Measurements from ENCODE around the gene CDKN2AIP. TPM values are rescaled to one million over a fixed set of nuclear protein-coding genes. Genes with fewer than 3 reads are reported as not detected.

Gene CDKN2AIP
- total and polyA plus RNA-seq, 7 donors = 12.9 to 35.0 (median 17.7) TPM

- DNase-seq = peak; percentile 32
- Histone ChIP-seq H3K36me3 (no peaks in the 10 kb centered on the region), H3K27me3 (no peaks in the 10 kb centered on the region), H3K4me3 (no peak overlapping the region), H3K4me1 (peaks cover 0 to 8% (median 0%) of the 10 kb centered on the region in 4 donors), H3K27ac (no peak overlapping the region), H3K9me3 (no peaks in the 10 kb centered on the region)
- TF ChIP-seq POLR2AphosphoS5 (IDR thresholded peaks at IDR 0.05) (no peak), EP300 (IDR thresholded peaks at IDR 0.05) (no peak), POLR2A (IDR thresholded peaks at IDR 0.05) (no peak), CTCF (IDR thresholded peaks at IDR 0.05) (no peak)
- 87 to 90% methylated on average over 9 of the region's 9 CpGs for WGBS, 2 donors
- intact Hi-C loops (cut with DNase I) = loop anchor here (10.0 kb wide), 1 partner anchor 485 kb away; no protein-coding TSS in a partner anchor
Measured at GRCh38 chr4:183409934-183410333, 34.5 kb upstream of the CDKN2AIP start.

GRCh38 chr4:183411291-183411861, 33.1 kb upstream of the CDKN2AIP start:
- Histone ChIP-seq H3K36me3 (no peaks in the 10 kb centered on the region), H3K27ac (peak overlapping the region in 2 of 4 donors; percentile 8 to 59), H3K27me3 (no peaks in the 10 kb centered on the region), H3K4me1 (peaks cover 0 to 8% (median 0%) of the 10 kb centered on the region in 4 donors), H3K9me3 (no peaks in the 10 kb centered on the region), H3K4me3 (no peak overlapping the region)
- intact Hi-C loops (cut with DNase I) = no loop called here
- peak; percentile 57 for DNase-seq
- 65 to 68% methylated on average over 11 of the region's 11 CpGs for WGBS, 2 donors
- TF ChIP-seq POLR2AphosphoS5 (IDR thresholded peaks at IDR 0.05) (peak in 2 of 4 donors; percentile 8 to 40), POLR2A (IDR thresholded peaks at IDR 0.05) (no peak)

GRCh38 chr4:183412821-183413220, 31.6 kb upstream of the CDKN2AIP start:
- Histone ChIP-seq H3K36me3 (no peaks in the 10 kb centered on the region), H3K27me3 (no peaks in the 10 kb centered on the region), H3K4me3 (no peak overlapping the region), H3K4me1 (no peaks in the 10 kb centered on the region), H3K9me3 (no peaks in the 10 kb centered on the region), H3K27ac (no peak overlapping the region)
- no peak for TF ChIP-seq POLR2AphosphoS5 (IDR thresholded peaks at IDR 0.05)
- TF ChIP-seq EP300 (IDR thresholded peaks at IDR 0.05) = no peak
- TF ChIP-seq POLR2A (IDR thresholded peaks at IDR 0.05) = no peak
- no peak for TF ChIP-seq CTCF (IDR thresholded peaks at IDR 0.05)
- DNase-seq = no peak
- intact Hi-C loops (cut with DNase I) = no loop called here
- WGBS, 2 donors = 86 to 89% methylated on average over 11 of the region's 11 CpGs

GRCh38 chr4:183413234-183414200, 30.9 kb upstream of the CDKN2AIP start:
- H3K36me3 ChIP-seq = no peaks in the 10 kb centered on the region
- H3K27me3 ChIP-seq = no peaks in the 10 kb centered on the region
- H3K4me1 ChIP-seq = no peaks in the 10 kb centered on the region
- intact Hi-C loops (cut with DNase I) = no loop called here
- H3K27ac ChIP-seq = no peak overlapping the region
- H3K9me3 ChIP-seq = no peaks in the 10 kb centered on the region
- peak; percentile 43 for DNase-seq
- WGBS, 2 donors = 90 to 95% methylated on average over 28 of the region's 28 CpGs
- H3K4me3 ChIP-seq = no peak overlapping the region
- no peak for TF ChIP-seq CTCF (IDR thresholded peaks at IDR 0.05)
- no peak for TF ChIP-seq POLR2A (IDR thresholded peaks at IDR 0.05)
- TF ChIP-seq POLR2AphosphoS5 (IDR thresholded peaks at IDR 0.05) = no peak
- no peak for TF ChIP-seq EP300 (IDR thresholded peaks at IDR 0.05)
